K562 treated with DMSO at 1 percent for 48 hours (cell line): ENCODE measurements around the gene CD2. TPM values are rescaled to one million over a fixed set of nuclear protein-coding genes. Genes with fewer than 3 reads are reported as not detected.

ENCODE experiments used
- total RNA-seq: library from RNA; unstranded; fragments of 300-600 nt; gene quantifications from 2 replicates; pipeline ENCODE4 v1.2.3, GENCODE V29; 2022; ENCODE audit warnings: low replicate concordance; ENCODE audit errors: extremely low read depth

Gene CD2, protein sequence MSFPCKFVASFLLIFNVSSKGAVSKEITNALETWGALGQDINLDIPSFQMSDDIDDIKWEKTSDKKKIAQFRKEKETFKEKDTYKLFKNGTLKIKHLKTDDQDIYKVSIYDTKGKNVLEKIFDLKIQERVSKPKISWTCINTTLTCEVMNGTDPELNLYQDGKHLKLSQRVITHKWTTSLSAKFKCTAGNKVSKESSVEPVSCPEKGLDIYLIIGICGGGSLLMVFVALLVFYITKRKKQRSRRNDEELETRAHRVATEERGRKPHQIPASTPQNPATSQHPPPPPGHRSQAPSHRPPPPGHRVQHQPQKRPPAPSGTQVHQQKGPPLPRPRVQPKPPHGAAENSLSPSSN
- total RNA-seq = not detected in 2 replicates

GRCh38 chr1:116754198-116754977 is at the start of gene CD2:
Gene CD2 (plus strand): TSS chr1:116754430. CDS start chr1:116754493, 63 bp downstream.

Other genes with a start within 250 kb of the CD2 start
- not detected in 2 replicates for gene CD58, start 183.4 kb upstream of the CD2 start, total RNA-seq
- gene IGSF3, start 86.7 kb upstream of the CD2 start, total RNA-seq = not detected in 2 replicates
- not detected in 2 replicates for gene PTGFRN, start 155.5 kb downstream of the CD2 start, total RNA-seq
- not detected in 2 replicates for gene CD101, start 247.3 kb downstream of the CD2 start, total RNA-seq